ENCODE data around the gene BCAS3. TPM values are rescaled to one million over a fixed set of nuclear protein-coding genes. Genes with fewer than 3 reads are reported as not detected.

The BCAS3 gene
- total and polyA plus RNA-seq, 2 experiments from 2014 or later, result 18.0 to 20.2 TPM

GRCh38 chr17:60908324-60908723 is 230.7 kb downstream of the BCAS3 start:
- peaks cover 11% of the 10 kb centered on the region for H3K4me1 ChIP-seq (ENCODE audit: insufficient read depth)
- no peaks in the 10 kb centered on the region for H3K79me2 ChIP-seq (ENCODE audit: insufficient read depth)
- no peak overlapping the region for H2AFZ ChIP-seq
- in situ Hi-C loops (cut with MboI), result no loop called here
- no peaks in the 10 kb centered on the region for H4K20me1 ChIP-seq (ENCODE audit: insufficient read depth)
- no peak overlapping the region for H3K27ac ChIP-seq
- H3K9me2 ChIP-seq (ENCODE audit: insufficient read depth), result no peaks in the 10 kb centered on the region
- H3K9me3 ChIP-seq (ENCODE audit: low read depth), result no peaks in the 10 kb centered on the region
- no peak overlapping the region for H3K4me2 ChIP-seq (ENCODE audit: unreplicated experiment)
- H3K27me3 ChIP-seq (replicated peaks; ENCODE audit: insufficient read depth), result no peaks in the 10 kb centered on the region
- WGBS, 2 experiments (ENCODE audit: low coverage in 1 of 2, low lambda C conversion rate in 2 of 2, missing lambda C conversion rate in 2 of 2), result 83 to 84% methylated on average over 4 of the region's 4 CpGs
- no peaks in the 10 kb centered on the region for H3F3A ChIP-seq (ENCODE audit: insufficient read depth)
- H3K9ac ChIP-seq, result no peak overlapping the region
- H3K36me3 ChIP-seq (ENCODE audit: low read depth), result no peaks in the 10 kb centered on the region
- H3K4me3 ChIP-seq, result no peak overlapping the region
- DNase-seq, result no peak
- TF ChIP-seq EZH2phosphoT487 (IDR thresholded peaks at IDR 0.05; ENCODE audit: insufficient read depth, low read depth) (no peak), EZH2 (IDR thresholded peaks at IDR 0.05; ENCODE audit: insufficient read depth, poor library complexity, severe bottlenecking) (no peak)

GRCh38 chr17:60909405-60909804 is 231.8 kb downstream of the BCAS3 start:
- 89 to 91% methylated on average over 1 of the region's 1 CpG for WGBS, 2 experiments (ENCODE audit: low coverage in 1 of 2, low lambda C conversion rate in 2 of 2, missing lambda C conversion rate in 2 of 2)
- in situ Hi-C loops (cut with MboI), result no loop called here
- TF ChIP-seq EZH2 (IDR thresholded peaks at IDR 0.05; ENCODE audit: insufficient read depth, poor library complexity, severe bottlenecking) (no peak), EZH2phosphoT487 (IDR thresholded peaks at IDR 0.05; ENCODE audit: insufficient read depth, low read depth) (no peak)
- Histone ChIP-seq H2AFZ (no peak overlapping the region), H3F3A (ENCODE audit: insufficient read depth) (no peaks in the 10 kb centered on the region), H3K27me3 (replicated peaks; ENCODE audit: insufficient read depth) (no peaks in the 10 kb centered on the region), H3K27ac (no peak overlapping the region), H3K9me3 (ENCODE audit: low read depth) (no peaks in the 10 kb centered on the region), H3K79me2 (ENCODE audit: insufficient read depth) (no peaks in the 10 kb centered on the region), H3K4me2 (ENCODE audit: unreplicated experiment) (peak overlapping the region; percentile 17), H3K4me1 (ENCODE audit: insufficient read depth) (peaks cover 11% of the 10 kb centered on the region), H3K4me3 (no peak overlapping the region), H3K9me2 (ENCODE audit: insufficient read depth) (no peaks in the 10 kb centered on the region), H4K20me1 (ENCODE audit: insufficient read depth) (no peaks in the 10 kb centered on the region), H3K9ac (no peak overlapping the region), H3K36me3 (ENCODE audit: low read depth) (no peaks in the 10 kb centered on the region)
- peak; percentile 45 for DNase-seq

- Histone ChIP-seq H3K9ac (no peak overlapping the region), H3K79me2 (ENCODE audit: insufficient read depth) (no peaks in the 10 kb centered on the region), H3K4me1 (ENCODE audit: insufficient read depth) (peaks cover 11% of the 10 kb centered on the region), H3K9me3 (ENCODE audit: low read depth) (no peaks in the 10 kb centered on the region), H3K27ac (no peak overlapping the region), H3K36me3 (ENCODE audit: low read depth) (no peaks in the 10 kb centered on the region), H4K20me1 (ENCODE audit: insufficient read depth) (no peaks in the 10 kb centered on the region), H3K27me3 (replicated peaks; ENCODE audit: insufficient read depth) (no peaks in the 10 kb centered on the region), H3K4me3 (no peak overlapping the region), H3K9me2 (ENCODE audit: insufficient read depth) (no peaks in the 10 kb centered on the region), H3F3A (ENCODE audit: insufficient read depth) (no peaks in the 10 kb centered on the region), H3K4me2 (ENCODE audit: unreplicated experiment) (no peak overlapping the region), H2AFZ (no peak overlapping the region)
- WGBS, 2 experiments (ENCODE audit: low coverage in 1 of 2, low lambda C conversion rate in 2 of 2, missing lambda C conversion rate in 2 of 2), result 98% methylated on average over 6 of the region's 6 CpGs
- TF ChIP-seq EZH2 (IDR thresholded peaks at IDR 0.05; ENCODE audit: insufficient read depth, poor library complexity, severe bottlenecking), result no peak
- no peak for TF ChIP-seq EZH2phosphoT487 (IDR thresholded peaks at IDR 0.05; ENCODE audit: insufficient read depth, low read depth)
- in situ Hi-C loops (cut with MboI), result no loop called here
- no peak for DNase-seq
Observed at GRCh38 chr17:60910415-60910814, 232.8 kb downstream of the BCAS3 start.

GRCh38 chr17:60914078-60914477 is 236.4 kb downstream of the BCAS3 start:
- no peak for DNase-seq

GRCh38 chr17:60916043-60916442 is 238.4 kb downstream of the BCAS3 start:
- H3K4me1 ChIP-seq (ENCODE audit: insufficient read depth), result no peaks in the 10 kb centered on the region
- no peak overlapping the region for H2AFZ ChIP-seq
- no peaks in the 10 kb centered on the region for H3F3A ChIP-seq (ENCODE audit: insufficient read depth)
- no peak overlapping the region for H3K27ac ChIP-seq
- no peaks in the 10 kb centered on the region for H3K9me3 ChIP-seq (ENCODE audit: low read depth)
- H3K36me3 ChIP-seq (ENCODE audit: low read depth), result no peaks in the 10 kb centered on the region
- no peak overlapping the region for H3K4me3 ChIP-seq
- no peak for DNase-seq
- no peak overlapping the region for H3K4me2 ChIP-seq (ENCODE audit: unreplicated experiment)
- TF ChIP-seq EZH2phosphoT487 (IDR thresholded peaks at IDR 0.05; ENCODE audit: insufficient read depth, low read depth) (no peak), EZH2 (IDR thresholded peaks at IDR 0.05; ENCODE audit: insufficient read depth, poor library complexity, severe bottlenecking) (no peak)
- no peaks in the 10 kb centered on the region for H4K20me1 ChIP-seq (ENCODE audit: insufficient read depth)
- H3K79me2 ChIP-seq (ENCODE audit: insufficient read depth), result no peaks in the 10 kb centered on the region
- in situ Hi-C loops (cut with MboI), result no loop called here
- WGBS, 2 experiments (ENCODE audit: low coverage in 1 of 2, low lambda C conversion rate in 2 of 2, missing lambda C conversion rate in 2 of 2), result 79 to 86% methylated on average over 1 of the region's 1 CpG
- H3K9ac ChIP-seq, result no peak overlapping the region
- no peaks in the 10 kb centered on the region for H3K27me3 ChIP-seq (replicated peaks; ENCODE audit: insufficient read depth)
- no peaks in the 10 kb centered on the region for H3K9me2 ChIP-seq (ENCODE audit: insufficient read depth)

More at GRCh38 chr17:60914078-60914477, 236.4 kb downstream of the BCAS3 start:
- Histone ChIP-seq H3K27me3 (replicated peaks; ENCODE audit: insufficient read depth) (no peaks in the 10 kb centered on the region), H3K79me2 (ENCODE audit: insufficient read depth) (no peaks in the 10 kb centered on the region), H3F3A (ENCODE audit: insufficient read depth) (no peaks in the 10 kb centered on the region), H4K20me1 (ENCODE audit: insufficient read depth) (no peaks in the 10 kb centered on the region), H3K36me3 (ENCODE audit: low read depth) (no peaks in the 10 kb centered on the region), H2AFZ (no peak overlapping the region), H3K9ac (no peak overlapping the region), H3K9me3 (ENCODE audit: low read depth) (no peaks in the 10 kb centered on the region), H3K9me2 (ENCODE audit: insufficient read depth) (no peaks in the 10 kb centered on the region), H3K4me1 (ENCODE audit: insufficient read depth) (peaks cover 10% of the 10 kb centered on the region), H3K27ac (no peak overlapping the region), H3K4me2 (ENCODE audit: unreplicated experiment) (no peak overlapping the region), H3K4me3 (no peak overlapping the region)
- whole genome bisulfite sequencing, 2 experiments (ENCODE audit: low coverage in 1 of 2, low lambda C conversion rate in 2 of 2, missing lambda C conversion rate in 2 of 2), result 90 to 95% methylated on average over 1 of the region's 1 CpG
- in situ Hi-C loops (cut with MboI), result no loop called here
- TF ChIP-seq EZH2phosphoT487 (IDR thresholded peaks at IDR 0.05; ENCODE audit: insufficient read depth, low read depth) (no peak), EZH2 (IDR thresholded peaks at IDR 0.05; ENCODE audit: insufficient read depth, poor library complexity, severe bottlenecking) (no peak)
